Osteocyte (in vitro differentiated cells): ENCODE results near the gene DENND4A. TPM values are rescaled to one million over a fixed set of nuclear protein-coding genes. Genes with fewer than 3 reads are reported as not detected.

Source experiments
- DNase-seq: peaks from one replicate; pipeline ENCODE4 v3.0.0; 2021; ENCODE audit warnings: mixed read lengths; ENCODE audit not compliant: unreplicated experiment; ENCODE audit errors: extremely low spot score
- H3K27ac Mint-ChIP-seq: one replicate; pipeline ENCODE4 v1.8.0; 2021; ENCODE audit warnings: mild to moderate bottlenecking, mixed read lengths; ENCODE audit not compliant: unreplicated experiment
- H3K27me3 Mint-ChIP-seq: one replicate; pipeline ENCODE4 v1.8.0; 2021; ENCODE audit warnings: mixed read lengths; ENCODE audit not compliant: unreplicated experiment
- H3K36me3 Mint-ChIP-seq: one replicate; pipeline ENCODE4 v1.8.0; 2021; ENCODE audit warnings: mixed read lengths; ENCODE audit not compliant: unreplicated experiment
- H3K4me1 Mint-ChIP-seq: one replicate; pipeline ENCODE4 v1.8.0; 2021; ENCODE audit warnings: mixed read lengths; ENCODE audit not compliant: unreplicated experiment
- H3K4me3 Mint-ChIP-seq: one replicate; pipeline ENCODE4 v1.8.0; 2021; ENCODE audit warnings: mild to moderate bottlenecking, moderate library complexity, mixed read lengths; ENCODE audit not compliant: unreplicated experiment
- H3K9me3 Mint-ChIP-seq: one replicate; pipeline ENCODE4 v1.8.0; 2021; ENCODE audit warnings: mixed read lengths; ENCODE audit not compliant: unreplicated experiment
- long read RNA-seq: library from polyadenylated mRNA; unstranded; transcript quantifications from one replicate; pipeline ENCODE4 v2.0.0, GENCODE V29; 2021
- total RNA-seq: library from RNA; stranded (reverse); gene quantifications from 2 replicates; pipeline ENCODE4 v1.2.1, GENCODE V29; 2021
- TF ChIP-seq, protein P1 (sequence below): fragments of 200-600 bp; sonication (generic); IDR thresholded peaks from 2 replicates; pipeline ENCODE4 v1.5.0; 2021; ENCODE audit warnings: antibody characterized with exemption, mild to moderate bottlenecking, moderate library complexity

The DENND4A gene
- total RNA-seq, result 22.5 and 24.5 TPM in 2 replicates
- long read RNA-seq, partial matches to known transcripts, result 20 of 23 reads
- long read RNA-seq, other reads (novel, unspliced or antisense), result 3 of 23 reads

GRCh38 chr15:65792138-65792987 lies at the start of gene DENND4A:
TSS of gene DENND4A (minus strand) at chr15:65792293. CDS start at chr15:65756450, 35,843 bp downstream.
- Mint-ChIP-seq H3K36me3 (no peaks in the 10 kb centered on the region), H3K27me3 (no peaks in the 10 kb centered on the region), H3K4me1 (peaks cover 40% of the 10 kb centered on the region), H3K27ac (peak within 1 kb of the TSS; percentile 98), H3K9me3 (no peaks in the 10 kb centered on the region), H3K4me3 (peak within 1 kb of the TSS; percentile 95)
- peak; percentile 99 for DNase-seq
- TF ChIP-seq, protein P1, sequence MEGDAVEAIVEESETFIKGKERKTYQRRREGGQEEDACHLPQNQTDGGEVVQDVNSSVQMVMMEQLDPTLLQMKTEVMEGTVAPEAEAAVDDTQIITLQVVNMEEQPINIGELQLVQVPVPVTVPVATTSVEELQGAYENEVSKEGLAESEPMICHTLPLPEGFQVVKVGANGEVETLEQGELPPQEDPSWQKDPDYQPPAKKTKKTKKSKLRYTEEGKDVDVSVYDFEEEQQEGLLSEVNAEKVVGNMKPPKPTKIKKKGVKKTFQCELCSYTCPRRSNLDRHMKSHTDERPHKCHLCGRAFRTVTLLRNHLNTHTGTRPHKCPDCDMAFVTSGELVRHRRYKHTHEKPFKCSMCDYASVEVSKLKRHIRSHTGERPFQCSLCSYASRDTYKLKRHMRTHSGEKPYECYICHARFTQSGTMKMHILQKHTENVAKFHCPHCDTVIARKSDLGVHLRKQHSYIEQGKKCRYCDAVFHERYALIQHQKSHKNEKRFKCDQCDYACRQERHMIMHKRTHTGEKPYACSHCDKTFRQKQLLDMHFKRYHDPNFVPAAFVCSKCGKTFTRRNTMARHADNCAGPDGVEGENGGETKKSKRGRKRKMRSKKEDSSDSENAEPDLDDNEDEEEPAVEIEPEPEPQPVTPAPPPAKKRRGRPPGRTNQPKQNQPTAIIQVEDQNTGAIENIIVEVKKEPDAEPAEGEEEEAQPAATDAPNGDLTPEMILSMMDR, result no peak

DNA sequence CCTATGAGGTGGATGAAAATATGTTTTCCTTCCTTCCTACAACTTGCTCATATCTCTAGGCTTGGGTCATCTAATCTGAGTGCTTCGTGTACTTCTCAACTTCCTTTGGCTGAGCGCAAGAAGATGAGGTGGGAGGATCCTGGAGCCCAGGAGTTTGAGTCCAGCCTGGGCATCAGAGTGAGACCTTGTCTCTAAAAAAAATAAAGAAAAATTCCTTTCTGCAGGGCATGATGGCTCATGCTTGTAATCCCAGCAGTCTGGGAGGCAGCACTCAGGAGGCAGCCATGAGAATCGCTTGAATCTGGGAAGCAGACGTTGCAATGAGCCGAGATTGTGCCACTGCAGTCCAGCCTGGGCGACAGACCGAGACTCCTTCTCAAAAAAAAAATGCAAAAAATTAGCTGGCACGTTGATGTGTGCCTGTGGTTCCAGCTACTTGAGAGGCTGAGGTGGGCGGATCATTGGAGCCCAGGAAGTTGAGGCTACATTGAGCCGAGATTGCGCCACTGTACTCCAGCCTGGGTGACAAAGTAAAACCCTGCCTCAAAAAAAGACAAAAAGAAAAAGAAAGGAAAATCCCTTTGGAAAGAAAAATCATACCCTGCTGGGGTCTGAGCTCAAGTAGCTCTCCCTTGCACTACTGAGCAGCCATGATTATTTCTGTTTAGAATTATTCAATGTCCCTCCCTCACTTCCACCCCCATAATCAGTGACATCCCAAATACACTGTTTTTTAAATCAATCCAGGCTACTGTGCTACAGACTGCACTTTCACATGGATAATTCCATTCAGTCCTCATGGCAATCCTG lies 49.2 kb upstream of the DENND4A start:
- TF ChIP-seq, protein P1, result no peak
- Mint-ChIP-seq H3K27me3 (peaks cover 9% of the 10 kb centered on the region), H3K4me3 (peak overlapping the region; percentile 24), H3K36me3 (peaks cover 2% of the 10 kb centered on the region), H3K4me1 (peaks cover 26% of the 10 kb centered on the region), H3K9me3 (no peaks in the 10 kb centered on the region), H3K27ac (peak overlapping the region; percentile 68)
- DNase-seq, result peak; percentile 51

DNA sequence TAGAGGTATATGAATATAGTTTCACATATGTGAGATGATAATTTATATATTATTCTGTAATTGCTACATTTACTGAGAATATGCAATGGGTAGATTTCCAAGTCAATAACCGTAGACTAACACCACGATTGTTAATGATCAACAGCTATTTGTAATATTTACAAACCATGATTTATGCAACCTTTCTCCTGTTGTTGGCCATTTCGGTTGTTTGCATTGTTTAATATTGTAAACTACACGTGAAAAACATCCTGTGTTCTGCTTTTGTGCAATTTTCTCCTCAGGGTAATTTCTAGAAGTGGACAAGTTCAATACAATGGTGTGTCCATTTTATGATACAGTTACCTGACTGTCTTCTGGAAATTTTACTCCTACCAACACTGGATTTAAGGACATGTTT lies 47.9 kb upstream of the DENND4A start:
- no peaks in the 10 kb centered on the region for H3K9me3 Mint-ChIP-seq
- TF ChIP-seq, protein P1, result no peak
- no peak overlapping the region for H3K27ac Mint-ChIP-seq
- peaks cover 2% of the 10 kb centered on the region for H3K36me3 Mint-ChIP-seq
- no peak for DNase-seq
- H3K27me3 Mint-ChIP-seq, result peaks cover 4% of the 10 kb centered on the region
- no peak overlapping the region for H3K4me3 Mint-ChIP-seq
- H3K4me1 Mint-ChIP-seq, result peaks cover 28% of the 10 kb centered on the region

DNA sequence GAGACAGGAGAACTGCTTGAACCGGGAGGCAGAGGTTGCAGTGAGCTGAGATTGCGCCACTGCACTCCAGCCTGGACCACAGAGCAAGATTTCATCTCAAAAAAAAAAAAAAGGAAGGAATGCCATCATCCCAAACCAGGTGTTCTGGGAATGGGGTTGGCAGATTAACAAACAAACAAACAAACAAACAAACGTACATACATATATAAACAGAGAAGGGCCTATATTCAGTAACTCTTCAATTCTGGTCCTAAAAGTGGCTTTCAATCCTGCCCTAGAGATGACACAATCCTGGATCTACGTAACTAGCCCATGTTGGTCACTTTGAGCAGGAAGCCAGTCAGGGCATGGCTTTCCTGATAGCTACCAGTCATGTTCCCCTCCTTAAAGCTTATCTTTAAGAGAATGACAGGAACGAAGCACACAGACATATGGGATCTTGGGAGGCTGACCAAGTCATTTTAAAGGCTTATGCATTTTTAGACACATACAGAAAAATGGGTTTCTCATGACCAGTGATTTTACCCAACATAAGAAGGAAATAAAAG lies 47.3 kb upstream of the DENND4A start:
- DNase-seq, result no peak
- Mint-ChIP-seq H3K4me1 (peaks cover 33% of the 10 kb centered on the region), H3K36me3 (peaks cover 2% of the 10 kb centered on the region), H3K9me3 (no peaks in the 10 kb centered on the region), H3K27me3 (peaks cover 4% of the 10 kb centered on the region), H3K27ac (no peak overlapping the region), H3K4me3 (no peak overlapping the region)
- TF ChIP-seq, protein P1, result no peak
